K562 (cell line): ENCODE results near the gene PDE5A. TPM values are rescaled to one million over a fixed set of nuclear protein-coding genes. Genes with fewer than 3 reads are reported as not detected.
A peak's percentile ranks its signal among the peaks of the same experiment; 100 is the strongest.

ENCODE experiments used
- ATAC-seq: fragments of 200-7000 bp; cut with Tn5 transposase; 3 replicates; pipeline ENCODE4 v1.9.1; 2020; ENCODE audit warnings: moderate library complexity
- BruUV-seq: library from RNA; stranded (reverse); fragments of 400-500 nt; replicated peaks from 2 replicates; lab custom pipeline; 2021; lab: Mats Ljungman, UMichigan
- CTCF ChIA-PET: fragments of 300-600 bp; formaldehyde crosslinking; extraction: SDS; loops from one replicate; lab custom pipeline; 2021; ENCODE audit warnings: low intra/inter-chr PET ratio; lab: Yijun Ruan, JAX
- POLR2A ChIA-PET: fragments of 300-600, 350-650 bp; sonication (Branson Sonifier 250); formaldehyde crosslinking; extraction: SDS; loops from one replicate; lab custom pipeline; 2021; ENCODE audit warnings: antibody characterized with exemption, inconsistent platforms; lab: Yijun Ruan, JAX
- DNase-seq, 4 experiments: peaks; one replicate each; pipeline versions ENCODE4 v3.0.0 to v3.0.0-alpha.2; 2011 to 2018; ENCODE audit warnings: low spot score in 3 of 4, mixed read lengths in 3 of 4; ENCODE audit errors: extremely low read depth in 1 of 4
- FAIRE-seq: peaks from 2 replicates; lab custom pipeline; 2011; peaks lifted over from hg19 to GRCh38; lab: Jason Lieb, UNC
- H2AFZ ChIP-seq: 2 replicates; pipeline ENCODE4 v1.6.0; 2011; ENCODE audit warnings: low read depth, low read length, control low read depth, inconsistent platforms
- H3K27ac ChIP-seq: fragments of 200-600 bp; 3 replicates; pipeline ENCODE4 v1.8.0; 2011; ENCODE audit warnings: low read depth, mild to moderate bottlenecking, control low read depth, inconsistent platforms, low read length, moderate library complexity, mixed read lengths; ENCODE audit errors: extremely low read depth
- H3K27me3 ChIP-seq, 2 experiments: fragments of 300-600 bp in 1 of 2; 2 replicates in 1 of 2; 3 replicates in 1 of 2; pipeline versions ENCODE4 v1.6.0 to v1.8.0; 2011; ENCODE audit warnings: inconsistent platforms in 2 of 2, low read length in 2 of 2, mild to moderate bottlenecking in 1 of 2, mixed read lengths in 1 of 2, moderate library complexity in 1 of 2; ENCODE audit not compliant: control insufficient read depth in 2 of 2, insufficient read depth in 2 of 2
- H3K36me3 ChIP-seq: fragments of 300-600 bp; 3 replicates; pipeline ENCODE4 v1.8.0; 2011; ENCODE audit warnings: mild to moderate bottlenecking, low read length, inconsistent platforms; ENCODE audit not compliant: control insufficient read depth, insufficient read depth
- H3K4me1 ChIP-seq, 2 experiments: fragments of 200-600 bp in 1 of 2; replicated peaks in 1 of 2; 2 replicates in 1 of 2; 3 replicates in 1 of 2; pipeline versions ENCODE4 v1.5.1 to v1.8.0; 2011; ENCODE audit warnings: inconsistent platforms in 2 of 2, low read length in 2 of 2, mild to moderate bottlenecking in 1 of 2, mixed read lengths in 1 of 2, moderate library complexity in 1 of 2; ENCODE audit not compliant: control insufficient read depth in 2 of 2, insufficient read depth in 2 of 2
- H3K4me2 ChIP-seq: 2 replicates; pipeline ENCODE4 v1.6.1; 2011; ENCODE audit warnings: low read length, control low read depth, inconsistent platforms, mixed read lengths; ENCODE audit not compliant: insufficient read depth
- H3K4me3 ChIP-seq: fragments of 200-600 bp; sonication (generic), shearing (Covaris generic); 2 replicates; pipeline ENCODE4 v1.5.1; 2016; ENCODE audit warnings: control low read depth, inconsistent platforms
- H3K79me2 ChIP-seq: fragments of 200-600 bp; 3 replicates; pipeline ENCODE4 v1.8.0; 2011; ENCODE audit warnings: low read length, inconsistent platforms; ENCODE audit not compliant: control insufficient read depth, insufficient read depth
- H3K9ac ChIP-seq, 2 experiments: 2 replicates each; pipeline versions ENCODE4 v1.6.0 to v1.6.1; 2011; ENCODE audit warnings: low read depth in 2 of 2, low read length in 2 of 2, control low read depth in 1 of 2, inconsistent platforms in 1 of 2, mild to moderate bottlenecking in 1 of 2, mixed read lengths in 1 of 2; ENCODE audit not compliant: insufficient read depth in 1 of 2
- H3K9me1 ChIP-seq: one replicate; pipeline ENCODE4 v1.6.0; 2011; ENCODE audit warnings: inconsistent platforms, mild to moderate bottlenecking, low read length, moderate library complexity; ENCODE audit not compliant: control insufficient read depth, insufficient read depth
- H3K9me3 ChIP-seq: replicated peaks from 2 replicates; pipeline ENCODE4 v1.5.1; 2011; ENCODE audit warnings: low read depth, low read length, inconsistent platforms; ENCODE audit not compliant: control insufficient read depth, insufficient read depth
- H4K20me1 ChIP-seq: replicated peaks from 2 replicates; pipeline ENCODE4 v1.6.1; 2011; ENCODE audit warnings: low read length, inconsistent platforms, mixed read lengths; ENCODE audit not compliant: control insufficient read depth, insufficient read depth
- ARID4B ChIP-seq: sonication (generic); formaldehyde crosslinking; IDR thresholded peaks from 2 replicates; pipeline ENCODE4 v1.8.0; 2022; ENCODE audit warnings: mild to moderate bottlenecking, missing genetic modification reagents
- CGGBP1 ChIP-seq: fragments of 250-450 bp; sonication (Bioruptor Pico); IDR thresholded peaks from 2 replicates; pipeline ENCODE4 v1.9.0; 2021; ENCODE audit warnings: mild to moderate bottlenecking
- EP300 ChIP-seq: IDR thresholded peaks from 2 replicates; pipeline ENCODE4 v1.6.1; 2012; ENCODE audit warnings: low read length, improper control_type of control experiment
- FOXO4 ChIP-seq: fragments of 450-650 bp; formaldehyde crosslinking; IDR thresholded peaks from 2 replicates; pipeline ENCODE4 v1.4.0; 2020; ENCODE audit warnings: mild to moderate bottlenecking, moderate library complexity
- HIVEP1 ChIP-seq: fragments of 250-450 bp; sonication (Bioruptor Pico); IDR thresholded peaks from 2 replicates; pipeline ENCODE4 v1.4.0; 2020; ENCODE audit warnings: mild to moderate bottlenecking
- KAT7 ChIP-seq: sonication (generic); formaldehyde crosslinking; IDR thresholded peaks from 2 replicates; pipeline ENCODE4 v1.8.0; 2022; ENCODE audit warnings: missing genetic modification reagents, mild to moderate bottlenecking, borderline replicate concordance
- MAFF ChIP-seq: IDR thresholded peaks from 2 replicates; pipeline ENCODE4 v1.6.1; 2012; ENCODE audit warnings: low read length, improper control_type of control experiment
- PKNOX1 ChIP-seq: fragments of 450-650 bp; IDR thresholded peaks from 2 replicates; pipeline ENCODE4 v1.6.1; 2016
- PPARD ChIP-seq: fragments of 250-450 bp; sonication (Bioruptor Pico); IDR thresholded peaks from 2 replicates; pipeline ENCODE4 v1.8.0; 2022; ENCODE audit warnings: inconsistent platforms, mild to moderate bottlenecking, moderate library complexity
- PRMT5 ChIP-seq: sonication (generic); formaldehyde crosslinking; IDR thresholded peaks from 2 replicates; pipeline ENCODE4 v1.5.0; 2020; ENCODE audit warnings: missing genetic modification reagents
- STAG1 ChIP-seq: sonication (generic); formaldehyde crosslinking; IDR thresholded peaks from 2 replicates; pipeline ENCODE4 v1.5.0; 2020; ENCODE audit warnings: missing genetic modification reagents, borderline replicate concordance
- TAF15 ChIP-seq: fragments of 200-400 bp; formaldehyde crosslinking; IDR thresholded peaks from 2 replicates; pipeline ENCODE4 v1.6.1; 2017; ENCODE audit warnings: mild to moderate bottlenecking, low read depth, low read length, moderate library complexity
- TARDBP ChIP-seq: fragments of 450-650 bp; IDR thresholded peaks from 2 replicates; pipeline ENCODE4 v1.6.1; 2016
- ZNF140 ChIP-seq: fragments of 250-450 bp; sonication (Bioruptor Pico); IDR thresholded peaks from 2 replicates; pipeline ENCODE4 v1.8.0; 2021; ENCODE audit warnings: moderate library complexity, mild to moderate bottlenecking, inconsistent platforms
- ZNF316 ChIP-seq: fragments of 450-650 bp; IDR thresholded peaks from 2 replicates; pipeline ENCODE4 v1.6.1; 2016
- ZNF324 ChIP-seq: fragments of 250-450 bp; sonication (Bioruptor Pico); IDR thresholded peaks from 2 replicates; pipeline ENCODE4 v1.4.0; 2020; ENCODE audit warnings: mild to moderate bottlenecking
- ZNF507 ChIP-seq: conservative IDR thresholded peaks from 2 replicates; pipeline ENCODE4 v1.6.1; 2017; ENCODE audit warnings: missing genetic modification characterization, missing compliant biosample characterization
- ZNF561 ChIP-seq: fragments of 450-650 bp; formaldehyde crosslinking; conservative IDR thresholded peaks from 2 replicates; pipeline ENCODE4 v1.4.0; 2020; ENCODE audit warnings: mild to moderate bottlenecking, moderate library complexity
- WGBS: fragments of 100-300 bp; shearing (Covaris generic); methylation state at CpG from one replicate; pipeline ENCODE4 v1.1.6; 2016; ENCODE audit warnings: low coverage, mixed read lengths; ENCODE audit not compliant: insufficient coverage; ENCODE audit errors: missing lambda C conversion rate; 5-methylcytosine and 5-hydroxymethylcytosine counted together
- in situ Hi-C: fragments of 300-500 bp; cut with MboI; formaldehyde crosslinking; loops from 4 replicates; pipeline ENCODE4 v1.15.0; 2018; ENCODE audit warnings: inconsistent platforms, mixed read lengths
- intact Hi-C: fragments of 100-400 bp; cut with micrococcal nuclease; formaldehyde crosslinking; loops from 2 replicates; pipeline ENCODE4 v1.14.2; 2022
- polyA plus RNA-seq, 8 experiments: library from polyadenylated mRNA; depleted of rRNA in 4 of 8; stranded (reverse) in 5 of 8; unstranded in 3 of 8; fragments of >200 nt; fragmentation: Nextera tagmentation in 2 of 8; fragmentation: Illumina TruSeq in 1 of 8; extraction: Ambion mirVana in 2 of 8; extraction: Trizol in 1 of 8; gene quantifications; 2 replicates each; pipeline versions ENCODE4 v1.2.1 to v1.2.3, GENCODE V29; 2011 to 2014; ENCODE audit warnings: inconsistent platforms in 1 of 8, missing spikeins in 1 of 8
- total RNA-seq, 7 experiments: library from RNA; depleted of rRNA in 6 of 7; stranded (reverse); fragments of >200 nt in 6 of 7; fragmentation: Illumina TruSeq in 2 of 7; extraction: Trizol in 2 of 7; gene quantifications; 2 replicates each; pipeline versions ENCODE4 v1.2.1 to v1.2.3, GENCODE V29; 2011 to 2021; ENCODE audit warnings: low replicate concordance in 1 of 7

PDE5A gene
- total and polyA plus RNA-seq, 9 of the 15 experiments (the other 6 are each of a cell fraction or from before 2014, with no cell fraction given), result 0.07 to 1.9 (median 0.29) TPM

DNA sequence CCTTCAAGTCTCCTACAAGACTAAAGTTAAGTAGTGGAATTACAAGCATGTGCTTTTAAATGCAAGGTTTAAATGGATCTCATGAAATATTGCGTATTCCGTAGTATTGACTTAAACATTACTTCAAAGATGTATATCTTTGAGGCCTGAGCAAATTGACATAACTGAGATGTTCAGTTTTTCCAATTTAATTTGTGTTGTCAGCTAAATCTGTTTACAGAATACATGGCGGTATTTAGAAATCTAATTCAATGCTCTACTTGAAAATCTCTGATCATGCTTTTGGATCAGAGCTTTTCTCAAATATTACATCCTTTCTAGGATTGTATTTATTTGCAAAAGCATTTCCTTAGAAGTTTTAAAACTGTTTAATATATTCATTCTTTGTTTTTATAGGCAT is 47.5 kb upstream of the PDE5A start:
- BruUV-seq, result no TSS peak
- CTCF ChIA-PET, result no interaction called here
- no peak overlapping the region for H3K9ac ChIP-seq
- TF ChIP-seq ZNF316, result peak; percentile 29; the same call in 1 of the 2 replicates
- TF ChIP-seq STAG1, result no peak
- TF ChIP-seq CGGBP1 (CRISPR knock-in tag), result no peak
- TF ChIP-seq EP300, result no peak
- TF ChIP-seq TAF15, result no peak
- no peak for TF ChIP-seq PPARD (CRISPR knock-in tag)
- no peak for TF ChIP-seq ZNF140 (CRISPR knock-in tag)
- no peak for TF ChIP-seq TARDBP
- no peak for TF ChIP-seq PRMT5 (CRISPR knock-in tag)
- TF ChIP-seq KAT7 (CRISPR knock-in tag), result no peak
- TF ChIP-seq ZNF561, result no peak
- no peak for TF ChIP-seq ARID4B (CRISPR knock-in tag)
- no peak for TF ChIP-seq FOXO4 (CRISPR knock-in tag)
- no peak for TF ChIP-seq ZNF324 (CRISPR knock-in tag)
- no peak for TF ChIP-seq HIVEP1 (CRISPR knock-in tag)
- 0 out of 2 replicates have a peak, but pooled peaks have one; percentile 5 for TF ChIP-seq MAFF
- TF ChIP-seq ZNF507 (tag), result no peak
- TF ChIP-seq PKNOX1, result no peak
- intact Hi-C loops, result no loop called here
- no peaks in the 10 kb centered on the region for H4K20me1 ChIP-seq
- no peaks in the 10 kb centered on the region for H3K4me1 ChIP-seq
- ATAC-seq (no peak), DNase-seq (no peak), FAIRE-seq (no peak)
- H3K9me1 ChIP-seq, result no peaks in the 10 kb centered on the region
- H3K36me3 ChIP-seq, result no peaks in the 10 kb centered on the region
- H3K9me3 ChIP-seq, result no peaks in the 10 kb centered on the region
- H3K4me2 ChIP-seq, result no peak overlapping the region
- WGBS, result 0% methylated on average over 3 of the region's 3 CpGs
- H3K79me2 ChIP-seq, result no peaks in the 10 kb centered on the region
- in situ Hi-C loops, result no loop called here
- H2AFZ ChIP-seq, result no peak overlapping the region
- H3K4me3 ChIP-seq, result no peak overlapping the region
- no peak overlapping the region for H3K27ac ChIP-seq
- H3K27me3 ChIP-seq, result no peaks in the 10 kb centered on the region
- POLR2A ChIA-PET, result interaction anchor here (0.9 kb wide), 1 partner anchor 12 kb away, joined by 3 read pairs; no protein-coding TSS in a partner anchor
